UCSD-AML1 (cell line): ENCODE results near the gene SKIL.
"Not testable (repeated sequence)": the region's sequence is repeated elsewhere in the genome, so short reads cannot be mapped to it uniquely, and the experiment has no call there.

ENCODE experiments used
- DNase-seq: peaks from one replicate; lab custom pipeline; 2025; ENCODE audit not compliant: unreplicated experiment; lab: John Stamatoyannopoulos, UW

SKIL gene, protein sequence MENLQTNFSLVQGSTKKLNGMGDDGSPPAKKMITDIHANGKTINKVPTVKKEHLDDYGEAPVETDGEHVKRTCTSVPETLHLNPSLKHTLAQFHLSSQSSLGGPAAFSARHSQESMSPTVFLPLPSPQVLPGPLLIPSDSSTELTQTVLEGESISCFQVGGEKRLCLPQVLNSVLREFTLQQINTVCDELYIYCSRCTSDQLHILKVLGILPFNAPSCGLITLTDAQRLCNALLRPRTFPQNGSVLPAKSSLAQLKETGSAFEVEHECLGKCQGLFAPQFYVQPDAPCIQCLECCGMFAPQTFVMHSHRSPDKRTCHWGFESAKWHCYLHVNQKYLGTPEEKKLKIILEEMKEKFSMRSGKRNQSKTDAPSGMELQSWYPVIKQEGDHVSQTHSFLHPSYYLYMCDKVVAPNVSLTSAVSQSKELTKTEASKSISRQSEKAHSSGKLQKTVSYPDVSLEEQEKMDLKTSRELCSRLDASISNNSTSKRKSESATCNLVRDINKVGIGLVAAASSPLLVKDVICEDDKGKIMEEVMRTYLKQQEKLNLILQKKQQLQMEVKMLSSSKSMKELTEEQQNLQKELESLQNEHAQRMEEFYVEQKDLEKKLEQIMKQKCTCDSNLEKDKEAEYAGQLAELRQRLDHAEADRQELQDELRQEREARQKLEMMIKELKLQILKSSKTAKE

DNA sequence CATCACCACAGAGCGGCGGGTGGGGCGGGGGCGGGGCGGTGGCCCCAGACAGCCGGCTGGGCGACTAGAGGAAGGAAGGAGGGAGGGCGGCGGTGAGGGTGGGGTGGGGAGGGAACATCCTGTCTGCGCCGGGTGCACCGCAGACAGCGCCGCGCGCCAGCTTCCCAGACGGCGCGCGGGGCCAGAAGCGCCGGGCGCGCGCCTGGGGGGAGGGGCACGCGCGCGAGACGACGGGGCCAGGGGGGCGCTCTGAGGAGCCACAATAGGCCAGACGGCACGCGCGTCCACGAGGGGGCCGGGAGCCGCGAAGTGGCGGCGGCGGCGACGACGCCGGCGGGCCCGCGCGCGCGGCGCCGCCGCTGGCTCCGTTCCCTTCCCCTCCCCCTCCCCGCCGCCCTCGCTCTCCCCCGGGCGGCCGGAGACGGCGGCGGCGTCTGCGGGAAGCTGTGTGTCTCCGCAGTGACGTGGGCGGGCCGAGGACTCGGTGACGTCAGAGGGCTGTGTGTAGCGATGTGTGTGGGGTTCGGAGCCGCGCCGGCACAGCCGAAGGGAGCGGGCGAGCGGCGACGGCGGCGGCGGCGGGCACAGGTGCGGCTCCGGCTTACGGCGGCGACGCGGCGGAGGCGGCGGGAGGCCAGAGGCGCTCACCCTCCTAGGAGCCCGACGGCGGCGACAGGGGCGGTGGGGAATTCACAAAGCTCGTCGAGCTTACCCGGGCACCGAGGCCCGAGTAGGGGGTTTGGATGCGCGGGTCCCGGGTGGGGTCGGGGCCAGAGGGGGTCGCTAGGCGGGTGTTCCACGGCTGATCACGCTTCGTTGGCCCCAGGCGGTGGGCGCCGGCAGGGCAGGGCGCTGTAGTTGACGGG is at the start of gene SKIL:
Gene SKIL, plus strand, starts transcription at position 540 of the 866 bp plus-strand sequence. CDS start 2,617 bp downstream, outside the sequence.
- DNase-seq: peak; percentile 98

GRCh38 chr3:170309046-170309445 is 48.5 kb upstream of the SKIL start:
- no peak for DNase-seq

DNA sequence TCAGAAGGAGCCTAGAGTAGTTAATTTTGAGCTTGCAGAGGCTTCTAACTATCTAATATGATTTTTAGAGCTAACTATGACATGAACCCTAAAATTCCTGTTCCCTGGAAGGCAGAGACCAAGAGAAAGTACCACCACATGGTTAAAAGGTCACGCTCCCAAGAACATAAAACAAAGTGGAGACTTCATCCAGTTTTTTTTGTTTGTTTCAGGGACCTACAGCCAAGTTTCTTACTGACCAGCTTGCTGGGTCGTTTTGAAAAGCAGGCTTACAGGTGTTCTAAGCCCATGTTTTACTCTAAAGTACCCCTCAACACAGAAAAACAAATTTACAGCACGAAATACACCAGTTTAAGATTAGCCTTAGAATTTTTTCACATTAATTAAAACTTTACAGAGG is 39.6 kb upstream of the SKIL start:
- no peak for DNase-seq

DNA sequence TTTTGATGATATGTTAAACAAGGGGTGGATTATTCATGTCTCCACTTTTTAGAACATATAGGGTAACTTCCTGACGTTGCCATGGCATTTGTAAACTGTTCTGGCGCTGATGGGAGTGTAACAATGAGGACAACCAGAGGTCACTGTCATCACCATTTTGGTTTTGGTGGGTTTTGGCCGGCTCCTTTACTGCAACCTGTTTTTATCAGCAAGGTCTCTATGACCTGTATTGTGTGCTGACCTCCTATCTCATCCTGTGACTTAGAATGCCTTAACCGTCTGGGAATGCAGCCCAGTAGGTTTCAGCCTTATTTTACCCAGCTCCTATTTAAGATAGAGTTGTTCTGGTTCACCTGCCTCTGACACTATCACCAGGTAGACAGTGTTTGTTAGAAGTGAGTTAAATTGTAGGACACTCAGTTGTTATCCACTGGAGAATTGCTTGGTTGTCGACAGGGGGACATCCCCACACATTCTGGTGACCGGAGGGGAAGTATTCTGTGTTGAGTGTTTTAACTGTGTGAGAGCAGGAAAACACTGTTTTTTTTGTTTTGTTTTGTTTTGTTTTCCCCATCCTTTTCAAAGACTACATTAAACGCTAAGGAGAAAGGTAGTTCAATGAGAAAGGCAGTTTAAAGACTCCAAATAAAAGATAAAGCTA is 36.9 kb upstream of the SKIL start:
- DNase-seq: no peak

GRCh38 chr3:170321321-170322034 is 36.0 kb upstream of the SKIL start:
- DNase-seq: no peak

GRCh38 chr3:170322566-170323269 is 34.8 kb upstream of the SKIL start:
- no peak for DNase-seq

- DNase-seq: no peak
These were observed 34.2 kb upstream of the SKIL start for GRCh38 chr3:170323331-170323730.

- no peak for DNase-seq
These were observed 32.6 kb upstream of the SKIL start for GRCh38 chr3:170324962-170325361.

- DNase-seq: no peak
These were observed 30.3 kb upstream of the SKIL start for GRCh38 chr3:170327040-170327808.

- not testable (repeated sequence) for DNase-seq
These were observed 29.5 kb upstream of the SKIL start for GRCh38 chr3:170327868-170328548.

- DNase-seq: no peak
These were observed 27.1 kb upstream of the SKIL start for GRCh38 chr3:170330366-170330765.

- peak; percentile 18 for DNase-seq
These were observed 26.4 kb upstream of the SKIL start for GRCh38 chr3:170331143-170331542.

DNA sequence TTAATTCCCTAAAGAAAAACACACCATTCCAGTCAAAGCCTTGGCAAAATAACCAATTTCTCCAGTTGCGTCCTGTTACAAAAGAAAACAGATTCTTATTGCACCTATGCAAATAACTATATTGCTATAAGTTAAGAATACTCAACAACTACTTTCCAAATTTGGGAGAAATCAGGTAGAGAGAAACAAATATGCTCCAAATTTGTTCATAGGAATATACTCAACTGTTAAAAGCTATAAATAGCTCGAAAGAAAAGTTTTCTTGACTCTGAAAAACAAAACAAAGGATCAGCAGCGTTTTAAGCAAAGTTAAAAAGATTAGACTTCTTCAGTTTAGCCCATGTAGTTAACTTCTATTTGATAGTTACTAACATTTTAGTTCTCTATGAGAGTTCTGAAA is 20.1 kb upstream of the SKIL start:
- no peak for DNase-seq

GRCh38 chr3:170338690-170339340 is 18.7 kb upstream of the SKIL start:
- no peak for DNase-seq

GRCh38 chr3:170342273-170342672 is 15.2 kb upstream of the SKIL start:
- DNase-seq: not testable (repeated sequence)

GRCh38 chr3:170343859-170344258 is 13.7 kb upstream of the SKIL start:
- not testable (repeated sequence) for DNase-seq

- no peak for DNase-seq
These were observed 12.5 kb upstream of the SKIL start for GRCh38 chr3:170344971-170345370.
